ENCODE results near the gene SPATA16.

- no peak for TF ChIP-seq FOXA1 (IDR thresholded peaks at IDR 0.05)
- no peak for TF ChIP-seq ELF4 (IDR thresholded peaks at IDR 0.05)
- no peak for TF ChIP-seq FOXM1 (IDR thresholded peaks at IDR 0.05; ENCODE audit: borderline replicate concordance)
- TF ChIP-seq NFRKB (IDR thresholded peaks at IDR 0.05) = no peak
- TF ChIP-seq HDGF (IDR thresholded peaks at IDR 0.05; ENCODE audit: borderline replicate concordance) = no peak
- TF ChIP-seq FOXK2 (IDR thresholded peaks at IDR 0.05) = no peak
- no peak for TF ChIP-seq TARDBP (IDR thresholded peaks at IDR 0.05)
- no peak for TF ChIP-seq BHLHE40 (IDR thresholded peaks at IDR 0.05; ENCODE audit: borderline replicate concordance)
Observed at GRCh38 chr3:173003471-173003870, 137.6 kb downstream of the SPATA16 start.
